22Rv1 (cell line): ENCODE data around the gene RGS11.
A peak's percentile ranks its signal among the peaks of the same experiment; 100 is the strongest.

Experiments used
- H3K27ac ChIP-seq: fragments of 450-650 bp; 2 replicates; pipeline ENCODE4 v1.5.1; 2017
- CTCF ChIP-seq: fragments of 450-650 bp; IDR thresholded peaks from 2 replicates; pipeline ENCODE4 v1.5.1; 2017; ENCODE audit warnings: mild to moderate bottlenecking
- ZFX ChIP-seq: fragments of 450-650 bp; IDR thresholded peaks from 2 replicates; pipeline ENCODE4 v1.6.1; 2017; ENCODE audit warnings: antibody characterized with exemption, borderline replicate concordance

The RGS11 gene

GRCh38 chr16:280005-280460 is 4.3 kb upstream of the RGS11 start:
- peak overlapping the region; percentile 52 for H3K27ac ChIP-seq
- no peak for TF ChIP-seq ZFX
- TF ChIP-seq CTCF = no peak

DNA sequence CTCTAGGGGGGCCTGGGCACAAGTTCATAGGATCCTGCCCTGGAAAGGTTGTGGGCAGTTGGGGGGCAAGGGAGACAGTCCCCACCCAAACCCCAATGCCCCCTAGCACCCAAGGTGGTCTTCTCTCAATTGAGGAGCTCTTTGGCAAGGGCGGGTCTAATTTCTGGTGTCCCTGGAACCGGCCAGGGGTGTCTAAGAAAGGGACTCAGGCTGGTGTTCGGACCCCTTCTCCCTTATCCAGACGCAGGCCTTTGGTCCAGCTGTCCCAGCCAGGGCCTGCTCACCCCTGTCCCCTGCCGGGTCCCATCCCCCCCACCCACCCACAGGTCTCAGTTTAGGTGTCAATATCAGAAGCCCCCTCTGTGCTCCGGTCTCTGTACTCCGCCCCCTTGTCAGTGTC is 3.8 kb upstream of the RGS11 start:
- H3K27ac ChIP-seq = peak overlapping the region; percentile 52

GRCh38 chr16:278863-279366 is 3.2 kb upstream of the RGS11 start:
- TF ChIP-seq CTCF (no peak), ZFX (no peak)

More for the DNA sequence above, 3.8 kb upstream of the RGS11 start:
- TF ChIP-seq ZFX (no peak), CTCF (no peak)

GRCh38 chr16:276426-277077 is 808 bp upstream of the RGS11 start:
- no peak for TF ChIP-seq CTCF
- TF ChIP-seq ZFX = no peak
- H3K27ac ChIP-seq = no peak overlapping the region

More at GRCh38 chr16:278863-279366, 3.2 kb upstream of the RGS11 start:
- peak overlapping the region; percentile 52 for H3K27ac ChIP-seq

- TF ChIP-seq CTCF (no peak), ZFX (no peak)
- H3K27ac ChIP-seq = peak overlapping the region; percentile 40
These were observed 603 bp downstream of the RGS11 start for GRCh38 chr16:275041-275641.

- TF ChIP-seq ZFX (no peak), CTCF (no peak)
- H3K27ac ChIP-seq = no peak overlapping the region
These were observed 2.0 kb downstream of the RGS11 start for GRCh38 chr16:273547-274421.
